Stimulated activated CD4-positive, alpha-beta T cell treated with anti-CD3 and anti-CD28 coated beads, Interleukin-15, amount 100 ng/mL, for 48 hours (primary cell): ENCODE results near the gene WASL.
"Not testable (repeated sequence)": the region's sequence is repeated elsewhere in the genome, so short reads cannot be mapped to it uniquely, and the experiment has no call there.

Experiments used
- DNase-seq, 2 donors: peaks; one replicate each; pipeline ENCODE4 v3.0.0-alpha.2; 2020; ENCODE audit warnings: low read depth in 2 of 2

Gene WASL

DNA sequence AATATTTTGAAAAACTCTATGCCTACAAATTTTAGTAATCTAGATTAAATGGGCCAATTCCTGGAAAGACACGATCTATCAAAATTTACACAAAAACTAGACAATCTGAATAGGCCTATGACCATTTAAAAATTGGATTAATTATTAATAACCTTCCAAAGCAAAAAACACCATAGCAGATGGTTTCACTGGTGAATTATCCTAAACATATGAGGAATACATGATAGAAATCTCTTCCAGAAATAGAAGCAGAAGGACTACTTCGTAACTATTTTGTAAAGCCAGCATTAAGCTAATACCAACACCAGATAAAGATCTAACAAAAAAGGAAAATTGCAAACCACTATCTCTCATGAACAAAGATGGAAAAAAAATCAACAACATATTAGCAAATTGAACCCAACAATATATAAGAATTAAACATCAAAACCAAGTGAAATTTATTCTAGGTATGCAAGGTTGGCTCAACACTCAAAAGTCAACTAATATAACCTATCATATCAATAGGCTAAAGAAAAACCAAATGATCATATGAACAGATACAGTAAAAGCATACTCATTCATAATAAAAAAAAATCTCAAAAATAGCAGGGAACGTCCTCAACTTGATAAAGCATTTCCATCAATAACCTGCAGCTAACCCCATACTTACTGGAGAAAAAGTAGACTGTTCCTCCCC, 16.3 kb downstream of the WASL start:
- no peak for DNase-seq

DNA sequence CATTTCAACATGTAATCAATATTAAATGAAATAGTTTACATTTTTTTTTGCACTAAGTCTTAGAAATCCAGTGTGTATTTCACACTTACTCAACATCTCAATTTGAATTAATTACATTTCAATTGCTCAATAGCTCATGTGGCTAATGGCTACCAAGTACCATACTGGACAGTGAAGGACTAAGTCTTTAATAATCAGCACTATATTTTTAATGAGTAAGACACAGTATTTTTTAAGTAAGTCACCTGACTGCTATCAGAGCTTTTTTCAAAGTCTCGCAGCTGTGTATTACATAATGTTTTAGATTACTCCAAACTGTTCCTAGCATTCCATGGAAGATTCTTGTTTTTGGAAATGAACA, 19.6 kb downstream of the WASL start:
- DNase-seq: no peak

DNA sequence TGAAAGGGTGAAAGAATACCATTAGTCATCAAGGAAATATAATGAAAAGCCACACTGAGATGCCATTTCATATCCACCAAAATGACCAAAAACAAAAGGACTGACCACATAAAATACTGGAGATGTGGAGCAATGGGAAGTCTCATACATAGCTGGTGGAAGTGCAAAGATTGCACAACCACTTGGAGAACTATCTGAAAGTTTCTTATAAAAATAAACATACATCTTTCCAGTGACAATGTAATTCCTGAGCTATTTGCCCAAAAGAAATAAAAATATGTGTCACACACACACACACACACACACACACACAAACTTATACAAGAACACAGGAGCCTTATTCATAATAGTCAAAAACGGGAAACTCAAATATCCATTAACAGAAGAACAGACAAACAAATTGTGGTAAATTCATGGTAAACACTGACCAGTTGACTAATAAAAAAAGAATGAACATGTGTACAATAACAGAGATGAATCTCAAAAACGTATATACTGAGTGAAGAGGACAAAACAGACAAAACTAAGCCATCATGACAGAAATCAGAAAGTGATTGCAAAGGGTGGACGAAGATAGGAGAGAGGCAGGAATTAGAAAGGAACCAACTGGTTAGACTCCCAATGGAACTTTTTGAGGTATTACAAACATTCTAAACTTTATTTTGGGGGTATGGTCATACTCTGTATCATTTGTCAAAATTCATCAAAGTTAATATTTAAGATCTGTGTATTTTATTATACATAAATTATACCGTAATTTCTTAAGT, 21.5 kb downstream of the WASL start:
- no peak for DNase-seq

GRCh38 chr7:123725586-123726171, 23.1 kb downstream of the WASL start:
- no peak for DNase-seq

GRCh38 chr7:123724817-123725253, 24.0 kb downstream of the WASL start:
- DNase-seq: no peak

- DNase-seq: no peak
Measured at GRCh38 chr7:123723913-123724312, 24.9 kb downstream of the WASL start.

DNA sequence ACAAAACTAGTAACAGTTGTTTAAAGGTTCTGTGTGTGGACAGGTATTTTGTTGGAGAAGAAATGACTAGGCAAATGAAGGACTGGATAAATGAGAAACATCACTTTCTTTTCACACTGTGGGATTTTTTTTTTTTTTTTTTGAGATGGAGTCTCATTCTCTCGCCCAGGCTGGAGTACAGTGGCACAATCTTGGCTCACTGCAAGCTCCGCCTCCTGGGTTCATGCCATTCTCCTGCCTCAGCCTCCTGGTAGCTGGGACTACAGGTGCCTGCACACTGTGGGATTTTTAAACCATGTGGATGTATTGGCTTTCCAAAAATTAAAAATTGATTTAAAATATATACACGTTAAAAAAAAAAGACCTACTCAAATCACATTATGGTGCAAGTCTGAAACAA, 28.3 kb downstream of the WASL start:
- DNase-seq: not testable (repeated sequence)

- no peak for DNase-seq
Measured at GRCh38 chr7:123719197-123719721, 29.5 kb downstream of the WASL start.

DNA sequence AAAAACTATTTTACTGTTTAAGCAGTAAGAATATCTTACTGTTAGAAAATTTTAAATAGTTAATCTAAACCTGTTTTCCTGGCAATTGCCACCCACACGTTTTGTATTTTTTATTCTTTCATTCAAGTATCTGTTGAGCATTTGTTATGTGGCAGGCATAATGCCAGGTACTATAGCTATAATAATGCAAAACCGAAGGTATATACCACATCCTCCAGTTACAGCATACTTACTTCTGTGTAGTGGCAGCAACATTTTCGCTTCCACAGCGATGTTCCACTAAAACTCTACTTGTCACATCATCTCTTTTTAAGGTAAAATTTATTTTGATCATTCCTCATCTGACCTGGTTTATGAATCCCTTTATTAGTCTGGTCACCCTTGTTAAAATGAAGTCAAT, 30.0 kb downstream of the WASL start:
- DNase-seq: no peak

DNA sequence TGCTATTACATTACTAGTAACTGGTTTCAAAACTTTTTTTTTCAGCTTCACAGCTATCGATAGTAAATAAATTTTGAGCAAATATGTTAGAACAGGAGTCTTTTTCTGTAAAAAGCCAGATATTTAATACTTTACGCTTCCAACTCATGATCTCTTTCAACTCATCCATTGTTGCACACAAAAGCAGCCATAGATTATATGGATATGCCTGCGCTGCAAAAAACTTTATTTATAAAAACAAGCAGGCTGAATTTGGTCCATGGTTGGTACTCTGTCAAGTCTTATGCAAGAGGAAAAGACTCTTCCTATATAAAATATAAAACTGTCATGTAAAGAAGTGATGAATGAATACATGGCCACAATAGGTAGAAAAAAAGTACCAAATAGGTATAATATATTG, 31.1 kb downstream of the WASL start:
- DNase-seq: no peak

- no peak for DNase-seq
Measured at GRCh38 chr7:123716877-123717276, 31.9 kb downstream of the WASL start.

- DNase-seq: no peak
Measured at GRCh38 chr7:123715799-123716198, 33.0 kb downstream of the WASL start.

GRCh38 chr7:123715198-123715597, 33.6 kb downstream of the WASL start:
- no peak for DNase-seq

- no peak for DNase-seq
Measured at GRCh38 chr7:123714296-123715080, 34.3 kb downstream of the WASL start.

GRCh38 chr7:123712619-123713018, 36.2 kb downstream of the WASL start:
- DNase-seq: no peak

DNA sequence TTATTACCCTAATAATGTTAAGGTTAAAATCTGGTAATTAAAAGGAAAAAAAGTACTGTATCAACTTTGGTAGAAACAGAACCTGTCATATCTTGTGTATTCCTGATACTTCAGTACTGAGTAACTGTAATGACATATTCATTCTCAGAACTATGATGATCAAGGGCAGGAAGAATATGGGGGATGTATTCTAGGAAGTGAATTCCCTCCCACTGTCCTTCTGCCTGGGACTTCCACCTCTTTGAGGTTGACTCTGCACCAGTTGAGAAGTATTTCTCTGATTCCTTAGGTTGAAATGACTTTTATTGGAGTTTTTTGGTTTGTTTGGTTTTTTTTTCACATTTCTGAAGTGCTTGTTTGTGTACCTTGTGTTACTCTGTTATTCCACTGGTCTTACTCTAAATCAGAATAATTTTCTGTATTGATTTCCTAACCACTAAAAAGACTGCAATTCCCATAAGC, 36.9 kb downstream of the WASL start:
- no peak for DNase-seq

- DNase-seq: no peak
Measured at GRCh38 chr7:123710683-123711082, 38.1 kb downstream of the WASL start.

- no peak for DNase-seq
Measured at GRCh38 chr7:123709525-123709924, 39.3 kb downstream of the WASL start.

DNA sequence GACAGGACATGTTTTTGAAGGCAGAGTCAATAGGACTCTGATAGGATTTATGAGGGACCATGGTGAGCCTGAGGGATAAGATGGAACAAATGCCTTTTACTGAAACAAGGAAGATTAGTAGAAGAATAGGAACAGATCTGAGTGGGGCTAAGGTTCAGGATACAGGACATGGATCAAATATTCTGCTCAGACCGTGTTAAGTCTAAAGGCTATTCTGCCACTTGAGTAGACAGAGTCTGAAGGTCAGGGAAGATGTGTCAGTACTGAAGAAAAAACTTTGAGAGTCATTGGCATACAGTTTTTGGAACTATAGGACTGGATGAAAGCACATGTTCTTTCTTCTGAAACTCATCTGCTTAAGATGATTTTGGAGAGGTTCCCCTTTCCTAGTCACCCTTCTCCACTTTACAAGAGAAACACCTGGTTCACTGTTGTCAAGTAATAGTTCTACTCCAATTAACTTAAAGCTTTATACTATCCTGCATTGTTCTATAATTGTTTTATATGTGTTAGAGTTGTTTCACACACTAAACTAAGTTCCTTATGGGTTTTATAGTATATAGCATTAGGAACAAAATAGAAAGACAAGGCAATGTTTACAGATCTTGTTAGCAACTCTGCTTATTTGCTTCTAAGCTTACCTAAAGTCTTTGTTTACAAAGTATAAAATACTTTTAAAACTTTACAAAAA, 43.4 kb downstream of the WASL start:
- DNase-seq: no peak

DNA sequence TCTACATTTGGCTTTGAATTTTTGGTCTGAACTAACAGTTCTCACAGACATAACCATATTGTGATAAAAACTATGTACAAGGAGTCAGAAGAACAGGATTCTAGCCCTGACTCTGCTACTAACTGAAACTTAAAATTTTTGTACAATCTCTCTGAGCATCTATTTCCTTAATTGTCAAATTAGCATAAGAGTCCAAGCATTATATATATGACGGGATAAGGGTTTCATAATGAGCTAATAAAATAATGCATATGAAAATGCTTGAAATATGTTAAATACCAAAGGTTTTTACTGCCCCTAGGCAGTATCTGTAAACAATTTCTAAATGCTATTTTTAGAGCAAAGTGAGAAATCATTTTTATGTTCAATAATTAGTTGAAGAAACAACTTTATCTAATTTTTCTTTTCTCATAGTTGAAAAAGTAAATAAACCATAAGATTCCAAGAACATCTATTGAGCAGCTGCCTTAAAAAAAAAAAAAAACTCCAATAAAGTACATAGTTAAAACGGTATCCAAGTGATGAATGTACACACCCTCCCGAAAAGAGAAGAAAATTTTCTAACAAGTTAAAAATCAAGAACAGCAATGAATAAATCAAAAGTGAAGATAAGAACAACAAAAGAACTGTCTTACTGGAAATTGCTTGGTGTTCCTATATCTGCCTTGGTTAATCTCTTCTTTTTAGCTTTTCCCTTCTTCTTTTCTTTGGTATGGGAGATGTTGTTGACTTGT, 52.7 kb downstream of the WASL start:
- no peak for DNase-seq

GRCh38 chr7:123692471-123692877, 56.3 kb downstream of the WASL start:
- DNase-seq: no peak
